Mesenchymal stem cell (in vitro differentiated cells and primary cell): ENCODE results near the gene ANGPTL2.
A peak's percentile ranks its signal among the peaks of the same experiment; 100 is the strongest.

Experiments used
- DNase-seq: peaks from one replicate; pipeline ENCODE4 v3.0.0-alpha.2; 2013
- H2AFZ ChIP-seq: one replicate; pipeline ENCODE4 v1.6.1; 2013; ENCODE audit warnings: low read depth, mild to moderate bottlenecking, control low read depth, inconsistent platforms, low read length, moderate library complexity
- H2AK5ac ChIP-seq: 2 replicates; pipeline ENCODE4 v1.6.1; 2013; ENCODE audit warnings: low read length, moderate library complexity, mild to moderate bottlenecking, inconsistent platforms; ENCODE audit not compliant: severe bottlenecking
- H2BK120ac ChIP-seq: one replicate; pipeline ENCODE4 v1.6.1; 2013; ENCODE audit warnings: low read depth, mild to moderate bottlenecking, inconsistent platforms, low read length, moderate library complexity
- H2BK12ac ChIP-seq, 2 experiments: one replicate each; pipeline ENCODE4 v1.6.1; 2013; ENCODE audit warnings: inconsistent platforms in 2 of 2, low read length in 2 of 2, mild to moderate bottlenecking in 2 of 2, moderate library complexity in 2 of 2, control low read depth in 1 of 2
- H2BK15ac ChIP-seq: one replicate; pipeline ENCODE4 v1.6.1; 2013; ENCODE audit warnings: mild to moderate bottlenecking, low read depth, inconsistent platforms; ENCODE audit not compliant: poor library complexity, severe bottlenecking
- H2BK5ac ChIP-seq: 2 replicates; pipeline ENCODE4 v1.6.1; 2013; ENCODE audit warnings: low read depth, mild to moderate bottlenecking, low read length, control low read depth, inconsistent platforms; ENCODE audit not compliant: poor library complexity, severe bottlenecking
- H3K14ac ChIP-seq, 2 experiments: one replicate each; pipeline ENCODE4 v1.6.1; 2013; ENCODE audit warnings: inconsistent platforms in 2 of 2, low read length in 2 of 2, control low read depth in 1 of 2, mild to moderate bottlenecking in 1 of 2, moderate library complexity in 1 of 2
- H3K18ac ChIP-seq, 2 experiments: one replicate each; pipeline ENCODE4 v1.6.1; 2013; ENCODE audit warnings: inconsistent platforms in 2 of 2, low read length in 2 of 2, control low read depth in 1 of 2, low read depth in 1 of 2, mild to moderate bottlenecking in 1 of 2
- H3K23ac ChIP-seq, 2 experiments: one replicate each; pipeline ENCODE4 v1.6.1; 2013; ENCODE audit warnings: inconsistent platforms in 2 of 2, low read length in 2 of 2, mild to moderate bottlenecking in 2 of 2, moderate library complexity in 2 of 2, control low read depth in 1 of 2
- H3K27ac ChIP-seq: 2 replicates; pipeline ENCODE4 v1.5.1; 2013; ENCODE audit warnings: mild to moderate bottlenecking, moderate library complexity, low read length, control low read depth, inconsistent platforms; ENCODE audit not compliant: poor library complexity, severe bottlenecking
- H3K27me3 ChIP-seq, 2 experiments: 2 replicates each; pipeline versions ENCODE4 v1.6.1 to v1.7.0; 2013; ENCODE audit warnings: low read length in 2 of 2, mild to moderate bottlenecking in 2 of 2, moderate library complexity in 2 of 2, control low read depth in 1 of 2, inconsistent platforms in 1 of 2; ENCODE audit not compliant: control insufficient read depth in 1 of 2, insufficient read depth in 1 of 2
- H3K36me3 ChIP-seq, 2 experiments: 2 replicates each; pipeline versions ENCODE4 v1.6.1 to v1.7.0; 2013; ENCODE audit warnings: low read length in 2 of 2, control low read depth in 1 of 2, inconsistent platforms in 1 of 2, low read depth in 1 of 2, mild to moderate bottlenecking in 1 of 2; ENCODE audit not compliant: insufficient read depth in 2 of 2, control insufficient read depth in 1 of 2
- H3K4ac ChIP-seq, 2 experiments: one replicate each; pipeline ENCODE4 v1.6.1; 2013; ENCODE audit warnings: inconsistent platforms in 2 of 2, low read length in 2 of 2, mild to moderate bottlenecking in 2 of 2, moderate library complexity in 2 of 2, control low read depth in 1 of 2, low read depth in 1 of 2
- H3K4me1 ChIP-seq: 2 replicates; pipeline ENCODE4 v1.6.1; 2013; ENCODE audit warnings: low read depth, low read length, control low read depth; ENCODE audit not compliant: control insufficient read depth, insufficient read depth
- H3K4me2 ChIP-seq: 2 replicates; pipeline ENCODE4 v1.6.1; 2013; ENCODE audit warnings: low read length, mild to moderate bottlenecking, inconsistent platforms; ENCODE audit not compliant: poor library complexity, severe bottlenecking
- H3K4me3 ChIP-seq, 2 experiments: 2 replicates each; pipeline versions ENCODE4 v1.5.1 to v1.7.0; 2013; ENCODE audit warnings: low read length in 2 of 2, mild to moderate bottlenecking in 2 of 2, control low read depth in 1 of 2, low read depth in 1 of 2; ENCODE audit not compliant: insufficient read depth in 1 of 2
- H3K79me1 ChIP-seq: replicated peaks from 2 replicates; pipeline ENCODE4 v1.6.1; 2013; ENCODE audit warnings: mild to moderate bottlenecking, control low read depth, low read length, inconsistent platforms; ENCODE audit not compliant: poor library complexity, severe bottlenecking
- H3K9ac ChIP-seq: 2 replicates; pipeline ENCODE4 v1.7.0; 2013; ENCODE audit warnings: mild to moderate bottlenecking, low read length, moderate library complexity
- H3K9me3 ChIP-seq: 2 replicates; pipeline ENCODE4 v1.7.0; 2013; ENCODE audit warnings: mild to moderate bottlenecking, low read length; ENCODE audit not compliant: control insufficient read depth
- H4K8ac ChIP-seq: one replicate; pipeline ENCODE4 v1.6.1; 2013; ENCODE audit warnings: inconsistent platforms, mild to moderate bottlenecking, low read length, moderate library complexity
- H4K91ac ChIP-seq: one replicate; pipeline ENCODE4 v1.6.1; 2013; ENCODE audit warnings: mild to moderate bottlenecking, low read length, inconsistent platforms
- WGBS: methylation state at CpG from one replicate; pipeline ENCODE4 v1.1.7; 2013; ENCODE audit warnings: mixed read lengths; 5-methylcytosine and 5-hydroxymethylcytosine counted together

ANGPTL2 gene

GRCh38 chr9:127153501-127153900 is 31.1 kb upstream of the ANGPTL2 start:
- Histone ChIP-seq H2BK12ac (no peak overlapping the region), H3K4me1 (peaks cover 4% of the 10 kb centered on the region), H4K8ac (no peak overlapping the region), H3K9me3 (no peaks in the 10 kb centered on the region), H3K4me2 (no peak overlapping the region), H3K79me1 (no peaks in the 10 kb centered on the region), H3K9ac (no peak overlapping the region), H2BK5ac (no peak overlapping the region), H3K14ac (no peak overlapping the region), H3K27ac (no peak overlapping the region), H2BK15ac (no peak overlapping the region), H3K27me3 (peaks cover 0 to 19% of the 10 kb centered on the region in 2 experiments), H3K23ac (no peak overlapping the region), H2AFZ (no peak overlapping the region), H3K4ac (no peak overlapping the region), H2BK120ac (no peak overlapping the region), H3K4me3 (no peak overlapping the region), H3K36me3 (no peaks in the 10 kb centered on the region), H3K18ac (peak overlapping the region in 1 of 2 experiments; percentile 28), H2AK5ac (no peak overlapping the region), H4K91ac (peak overlapping the region; percentile 31)
- DNase-seq, result no peak
- 88% methylated on average over 4 of the region's 4 CpGs for WGBS

DNA sequence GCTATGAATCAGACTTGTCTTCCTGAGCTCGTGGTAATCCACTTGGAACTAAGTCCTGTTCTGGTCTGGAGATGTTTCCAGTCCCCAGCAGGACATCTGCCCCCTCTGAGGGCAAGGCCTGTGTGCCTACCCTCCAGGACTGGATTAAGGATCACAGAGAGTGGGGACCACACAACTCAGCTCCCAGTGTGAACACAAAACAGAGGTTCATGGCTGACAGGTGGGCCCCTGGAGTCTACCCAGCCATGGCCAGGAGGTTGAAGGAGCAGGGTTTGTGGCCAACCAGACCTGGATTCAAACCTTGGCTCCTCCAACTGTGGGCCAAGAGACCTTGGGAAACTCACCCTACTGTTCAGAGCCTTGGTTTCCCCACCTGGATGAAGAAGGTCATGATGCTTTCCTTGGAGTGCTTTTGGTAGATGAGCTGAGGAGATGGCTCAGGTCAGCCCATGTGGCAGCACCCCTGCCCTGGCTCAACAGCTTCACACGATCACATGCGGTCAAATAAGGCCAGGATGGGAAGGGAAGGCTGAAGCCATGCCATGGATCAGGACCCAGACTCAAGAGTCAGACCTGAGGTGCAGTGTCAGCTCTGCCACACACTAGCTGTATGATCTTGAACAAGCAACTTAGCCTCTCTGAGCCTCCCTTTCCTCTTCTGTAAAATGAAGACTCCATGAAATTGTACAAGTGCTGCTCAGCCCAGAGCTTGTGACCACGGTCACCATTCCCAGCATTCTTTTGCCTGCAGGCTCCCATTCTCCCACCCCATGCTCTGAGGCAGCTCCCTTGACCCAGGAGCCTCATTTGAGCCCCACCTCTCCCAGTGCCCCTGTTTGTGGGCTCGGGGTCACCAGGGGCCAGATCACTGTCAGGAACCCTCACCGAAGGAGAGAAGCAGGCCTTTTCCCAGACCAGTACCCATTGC is 27.3 kb upstream of the ANGPTL2 start:
- Histone ChIP-seq H2BK5ac (no peak overlapping the region), H4K8ac (no peak overlapping the region), H3K27ac (no peak overlapping the region), H3K9me3 (no peaks in the 10 kb centered on the region), H3K4me2 (no peak overlapping the region), H3K36me3 (no peaks in the 10 kb centered on the region), H2BK12ac (no peak overlapping the region), H3K23ac (no peak overlapping the region), H3K79me1 (no peaks in the 10 kb centered on the region), H2AFZ (no peak overlapping the region), H4K91ac (no peak overlapping the region), H3K14ac (no peak overlapping the region), H3K4ac (no peak overlapping the region), H2AK5ac (no peak overlapping the region), H3K27me3 (peaks cover 0 to 17% of the 10 kb centered on the region in 2 experiments), H2BK120ac (no peak overlapping the region), H2BK15ac (no peak overlapping the region), H3K9ac (no peak overlapping the region), H3K4me3 (no peak overlapping the region), H3K18ac (peak overlapping the region in 1 of 2 experiments; percentile 32), H3K4me1 (peaks cover 4% of the 10 kb centered on the region)
- no peak for DNase-seq
- 78% methylated on average over 6 of the region's 6 CpGs for WGBS

GRCh38 chr9:127149010-127149409 is 26.6 kb upstream of the ANGPTL2 start:
- Histone ChIP-seq H3K23ac (no peak overlapping the region), H3K4me2 (no peak overlapping the region), H2BK12ac (no peak overlapping the region), H4K8ac (no peak overlapping the region), H3K4ac (no peak overlapping the region), H3K79me1 (no peaks in the 10 kb centered on the region), H2BK120ac (no peak overlapping the region), H2AFZ (no peak overlapping the region), H2BK5ac (no peak overlapping the region), H3K9ac (no peak overlapping the region), H3K18ac (no peak overlapping the region), H4K91ac (no peak overlapping the region), H3K9me3 (no peaks in the 10 kb centered on the region), H3K27me3 (peaks cover 0 to 17% of the 10 kb centered on the region in 2 experiments), H2AK5ac (no peak overlapping the region), H3K4me3 (no peak overlapping the region), H3K14ac (no peak overlapping the region), H2BK15ac (no peak overlapping the region), H3K4me1 (peaks cover 4% of the 10 kb centered on the region), H3K27ac (no peak overlapping the region), H3K36me3 (no peaks in the 10 kb centered on the region)
- WGBS, result over 99% methylated on average over 7 of the region's 7 CpGs
- DNase-seq, result no peak

GRCh38 chr9:127148014-127148413 is 25.6 kb upstream of the ANGPTL2 start:
- H2BK15ac ChIP-seq, result no peak overlapping the region
- no peak overlapping the region for H3K27ac ChIP-seq
- no peak overlapping the region for H2BK120ac ChIP-seq
- no peak overlapping the region for H3K4ac ChIP-seq
- H2AK5ac ChIP-seq, result no peak overlapping the region
- WGBS, result 89% methylated on average over 5 of the region's 5 CpGs
- no peak overlapping the region for H2BK5ac ChIP-seq
- no peak overlapping the region for H3K18ac ChIP-seq
- H3K4me1 ChIP-seq, result peaks cover 4% of the 10 kb centered on the region
- no peak overlapping the region for H3K4me3 ChIP-seq
- no peak overlapping the region for H4K91ac ChIP-seq
- H3K4me2 ChIP-seq, result no peak overlapping the region
- H3K79me1 ChIP-seq, result no peaks in the 10 kb centered on the region
- no peak overlapping the region for H3K14ac ChIP-seq
- no peak for DNase-seq
- H3K27me3 ChIP-seq, result peaks cover 0 to 17% of the 10 kb centered on the region in 2 experiments
- H3K36me3 ChIP-seq, result no peaks in the 10 kb centered on the region
- peak overlapping the region; percentile 13 for H4K8ac ChIP-seq
- no peak overlapping the region for H2BK12ac ChIP-seq
- H3K23ac ChIP-seq, result no peak overlapping the region
- H3K9ac ChIP-seq, result no peak overlapping the region
- no peaks in the 10 kb centered on the region for H3K9me3 ChIP-seq
- H2AFZ ChIP-seq, result no peak overlapping the region
